Uterus (tissue), 4 donors: ENCODE data around the gene IGFLR1. TPM values are rescaled to one million over a fixed set of nuclear protein-coding genes. Genes with fewer than 3 reads are reported as not detected.
"Not testable (repeated sequence)": the region's sequence is repeated elsewhere in the genome, so short reads cannot be mapped to it uniquely, and the experiment has no call there.

ENCODE experiments used
- DNase-seq, 2 donors: peaks; one replicate each; pipeline ENCODE4 v3.0.0-alpha.2; 2019 to 2020
- H3K27ac ChIP-seq, 2 donors: fragments of 200-600 bp; sonication (generic); 1 replicate in 1 of 2; 2 replicates in 1 of 2; pipeline ENCODE4 v1.5.1; 2016 to 2018
- H3K27me3 ChIP-seq, 2 donors: fragments of 200-600 bp; sonication (generic); one replicate each; pipeline ENCODE4 v1.5.1; 2018 to 2019; ENCODE audit warnings: control low read depth in 1 of 2
- H3K36me3 ChIP-seq, 2 donors: fragments of 200-600 bp; sonication (generic); one replicate each; pipeline ENCODE4 v1.5.1; 2019; ENCODE audit warnings: control low read depth in 1 of 2
- H3K4me1 ChIP-seq, 2 donors: fragments of 200-600 bp; sonication (generic); one replicate each; pipeline ENCODE4 v1.5.1; 2018 to 2019; ENCODE audit warnings: control low read depth in 1 of 2
- H3K4me3 ChIP-seq, 2 donors: fragments of 200-600 bp; sonication (generic); 1 replicate in 1 of 2; 2 replicates in 1 of 2; pipeline ENCODE4 v1.5.1; 2018 to 2019; ENCODE audit warnings: mild to moderate bottlenecking in 1 of 2
- H3K9me3 ChIP-seq, 2 donors: fragments of 200-600 bp; sonication (generic); one replicate each; pipeline ENCODE4 v1.5.1; 2019; ENCODE audit warnings: control low read depth in 1 of 2
- POLR2A ChIP-seq, 2 donors: fragments of 450-650 bp; IDR thresholded peaks; one replicate each; pipeline ENCODE4 v1.6.1; 2016; ENCODE audit warnings: antibody characterized with exemption in 2 of 2, mild to moderate bottlenecking in 1 of 2, moderate library complexity in 1 of 2
- intact Hi-C: fragments of 100-400 bp; cut with DNase I; formaldehyde crosslinking; loops from one replicate; pipeline ENCODE4 v1.15.1; 2023; ENCODE audit warnings: low total_unique reads
- total RNA-seq, 4 donors: library from RNA; depleted of rRNA in 3 of 4; stranded (reverse); fragments of >200 nt in 3 of 4; gene quantifications; one replicate each; pipeline versions ENCODE4 v1.1.0 to v1.2.4, GENCODE V29; 2014 to 2023
- TF ChIP-seq, protein P1 (sequence below), 4 experiments: fragments of 200-600 bp in 2 of 4; fragments of 450-650 bp in 2 of 4; sonication (generic) in 2 of 4; IDR thresholded peaks; one replicate each; pipeline ENCODE4 v1.5.1; 2016 to 2019; ENCODE audit warnings: antibody characterized with exemption in 4 of 4, mild to moderate bottlenecking in 2 of 4, moderate library complexity in 1 of 4
- donor health status: DM: yes; HTN: yes; CAD: no.

Gene IGFLR1
- total RNA-seq, 4 donors from 2014 or later, result 0.77 to 5.3 (median 2.2) TPM

DNA sequence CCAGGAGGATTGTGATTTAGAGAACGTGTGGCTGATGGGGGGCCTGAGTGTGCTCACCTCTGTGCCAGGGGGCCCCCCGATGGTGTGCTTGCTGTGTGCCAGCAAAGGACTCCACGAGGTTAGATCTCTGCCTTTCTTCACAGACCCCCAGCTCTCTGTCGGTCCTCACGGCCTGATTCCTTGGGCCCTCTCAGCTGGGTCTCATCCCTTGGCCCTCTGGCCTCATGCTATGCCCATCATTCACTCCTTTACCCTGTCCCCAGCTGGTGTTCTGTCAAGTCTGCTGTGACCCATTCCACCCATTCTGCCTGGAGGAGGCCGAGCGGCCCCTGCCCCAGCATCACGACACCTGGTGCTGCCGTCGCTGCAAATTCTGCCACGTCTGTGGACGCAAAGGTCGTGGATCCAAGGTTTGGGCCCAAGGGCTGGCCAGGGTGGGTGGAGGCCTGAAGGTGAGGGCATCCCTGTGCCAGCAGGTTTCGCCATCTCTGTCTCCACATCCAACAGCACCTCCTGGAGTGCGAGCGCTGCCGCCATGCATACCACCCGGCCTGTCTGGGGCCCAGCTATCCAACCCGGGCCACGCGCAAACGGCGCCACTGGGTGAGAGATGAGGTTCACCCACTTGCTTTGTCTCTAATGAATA, 16.9 kb downstream of the IGFLR1 start:
- Histone ChIP-seq H3K36me3 (no peaks in the 10 kb centered on the region), H3K27ac (no peak overlapping the region), H3K27me3 (no peaks in the 10 kb centered on the region), H3K4me3 (no peak overlapping the region), H3K9me3 (no peaks in the 10 kb centered on the region), H3K4me1 (no peaks in the 10 kb centered on the region)
- TF ChIP-seq POLR2A (IDR thresholded peaks at IDR 0.05), result no peak
- intact Hi-C loops, result no loop called here
- DNase-seq, result no peak

DNA sequence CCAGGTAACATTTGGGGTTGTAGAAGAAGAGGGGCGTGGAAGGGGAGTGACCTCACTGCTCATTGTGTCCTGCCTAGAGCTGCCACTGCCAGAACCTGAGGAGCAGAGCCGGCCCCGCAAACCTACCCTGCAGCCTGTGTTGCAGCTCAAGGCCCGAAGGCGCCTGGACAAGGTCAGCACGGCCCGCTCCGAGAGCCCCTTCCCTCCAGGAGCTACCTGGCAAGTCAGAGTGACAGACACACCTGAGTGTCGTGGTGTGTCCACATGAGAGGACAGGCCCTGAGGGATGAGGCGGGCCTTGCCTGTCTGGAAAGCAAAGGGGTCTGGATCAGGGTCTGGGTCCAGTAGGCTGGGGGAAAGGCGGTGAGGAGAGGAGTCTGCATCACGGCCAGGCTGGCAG, 17.7 kb downstream of the IGFLR1 start:
- Histone ChIP-seq H3K9me3 (no peaks in the 10 kb centered on the region), H3K36me3 (no peaks in the 10 kb centered on the region), H3K27me3 (no peaks in the 10 kb centered on the region), H3K4me1 (no peaks in the 10 kb centered on the region), H3K27ac (no peak overlapping the region), H3K4me3 (no peak overlapping the region)
- no peak for TF ChIP-seq POLR2A (IDR thresholded peaks at IDR 0.05)
- TF ChIP-seq, protein P1, sequence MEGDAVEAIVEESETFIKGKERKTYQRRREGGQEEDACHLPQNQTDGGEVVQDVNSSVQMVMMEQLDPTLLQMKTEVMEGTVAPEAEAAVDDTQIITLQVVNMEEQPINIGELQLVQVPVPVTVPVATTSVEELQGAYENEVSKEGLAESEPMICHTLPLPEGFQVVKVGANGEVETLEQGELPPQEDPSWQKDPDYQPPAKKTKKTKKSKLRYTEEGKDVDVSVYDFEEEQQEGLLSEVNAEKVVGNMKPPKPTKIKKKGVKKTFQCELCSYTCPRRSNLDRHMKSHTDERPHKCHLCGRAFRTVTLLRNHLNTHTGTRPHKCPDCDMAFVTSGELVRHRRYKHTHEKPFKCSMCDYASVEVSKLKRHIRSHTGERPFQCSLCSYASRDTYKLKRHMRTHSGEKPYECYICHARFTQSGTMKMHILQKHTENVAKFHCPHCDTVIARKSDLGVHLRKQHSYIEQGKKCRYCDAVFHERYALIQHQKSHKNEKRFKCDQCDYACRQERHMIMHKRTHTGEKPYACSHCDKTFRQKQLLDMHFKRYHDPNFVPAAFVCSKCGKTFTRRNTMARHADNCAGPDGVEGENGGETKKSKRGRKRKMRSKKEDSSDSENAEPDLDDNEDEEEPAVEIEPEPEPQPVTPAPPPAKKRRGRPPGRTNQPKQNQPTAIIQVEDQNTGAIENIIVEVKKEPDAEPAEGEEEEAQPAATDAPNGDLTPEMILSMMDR (IDR thresholded peaks at IDR 0.05), result no peak
- intact Hi-C loops, result no loop called here
- DNase-seq, result no peak

DNA sequence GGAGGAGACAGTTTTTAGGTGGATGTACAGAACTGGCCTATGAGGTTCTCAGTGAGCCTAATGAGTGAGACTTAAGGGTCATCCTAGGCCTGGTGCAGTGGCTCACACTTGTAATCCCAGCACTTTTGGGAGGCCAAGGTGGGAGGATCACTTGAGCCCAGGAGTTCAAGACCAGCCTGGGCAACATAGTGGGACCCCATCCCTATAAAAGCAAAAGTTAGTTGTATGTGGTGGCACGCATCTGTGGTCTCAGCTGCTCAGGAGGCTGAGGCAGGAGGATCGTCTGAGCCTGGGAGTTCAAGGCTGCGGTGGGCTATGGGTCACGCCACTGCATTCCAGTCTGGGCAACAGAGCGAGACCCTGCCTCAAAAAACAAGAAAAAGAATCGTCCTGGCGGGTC, 18.1 kb downstream of the IGFLR1 start:
- H3K4me1 ChIP-seq, intact Hi-C loops, DNase-seq, H3K36me3 ChIP-seq, H3K27ac ChIP-seq, H3K27me3 ChIP-seq, H3K9me3 ChIP-seq, H3K4me3 ChIP-seq: not testable (repeated sequence)

DNA sequence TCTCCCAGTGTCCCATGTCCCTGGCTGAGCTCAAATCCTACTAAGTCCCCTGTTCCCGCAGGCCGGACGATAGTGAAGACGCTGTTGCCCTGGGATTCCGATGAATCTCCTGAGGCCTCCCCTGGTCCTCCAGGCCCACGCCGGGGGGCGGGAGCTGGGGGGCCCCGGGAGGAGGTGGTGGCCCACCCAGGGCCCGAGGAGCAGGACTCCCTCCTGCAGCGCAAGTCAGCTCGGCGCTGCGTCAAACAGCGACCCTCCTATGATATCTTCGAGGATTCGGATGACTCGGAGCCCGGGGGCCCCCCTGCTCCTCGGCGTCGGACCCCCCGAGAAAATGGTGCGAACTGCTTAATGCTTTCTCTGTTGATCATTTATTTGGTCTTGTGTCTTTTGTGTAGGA, 18.6 kb downstream of the IGFLR1 start:
- H3K27me3 ChIP-seq, result no peaks in the 10 kb centered on the region
- DNase-seq, result no peak
- no peaks in the 10 kb centered on the region for H3K9me3 ChIP-seq
- no peak for TF ChIP-seq POLR2A (IDR thresholded peaks at IDR 0.05)
- TF ChIP-seq, protein P1 (IDR thresholded peaks at IDR 0.05), result no peak
- intact Hi-C loops, result no loop called here
- no peaks in the 10 kb centered on the region for H3K36me3 ChIP-seq
- no peak overlapping the region for H3K27ac ChIP-seq
- H3K4me3 ChIP-seq, result no peak overlapping the region
- H3K4me1 ChIP-seq, result no peaks in the 10 kb centered on the region

DNA sequence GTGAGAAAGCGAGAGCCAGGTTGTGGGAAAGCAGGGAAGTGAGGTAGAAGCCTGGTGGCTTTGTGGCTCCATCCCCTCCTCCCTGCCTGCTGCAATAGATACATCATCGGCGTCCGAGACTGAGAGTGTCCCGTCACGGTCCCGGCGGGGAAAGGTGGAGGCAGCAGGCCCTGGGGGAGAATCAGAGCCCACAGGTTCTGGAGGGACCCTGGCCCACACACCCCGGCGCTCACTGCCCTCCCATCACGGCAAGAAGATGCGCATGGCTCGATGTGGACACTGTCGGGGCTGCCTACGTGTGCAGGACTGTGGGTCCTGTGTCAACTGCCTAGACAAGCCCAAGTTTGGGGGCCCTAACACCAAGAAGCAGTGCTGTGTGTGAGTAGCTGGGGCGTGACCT, 19.4 kb downstream of the IGFLR1 start:
- TF ChIP-seq POLR2A (IDR thresholded peaks at IDR 0.05), result no peak
- TF ChIP-seq, protein P1 (IDR thresholded peaks at IDR 0.05), result no peak
- H3K4me1 ChIP-seq, result no peaks in the 10 kb centered on the region
- H3K27me3 ChIP-seq, result no peaks in the 10 kb centered on the region
- intact Hi-C loops, result no loop called here
- no peak for DNase-seq
- H3K27ac ChIP-seq, result no peak overlapping the region
- H3K9me3 ChIP-seq, result no peaks in the 10 kb centered on the region
- no peak overlapping the region for H3K4me3 ChIP-seq
- H3K36me3 ChIP-seq, result no peaks in the 10 kb centered on the region

DNA sequence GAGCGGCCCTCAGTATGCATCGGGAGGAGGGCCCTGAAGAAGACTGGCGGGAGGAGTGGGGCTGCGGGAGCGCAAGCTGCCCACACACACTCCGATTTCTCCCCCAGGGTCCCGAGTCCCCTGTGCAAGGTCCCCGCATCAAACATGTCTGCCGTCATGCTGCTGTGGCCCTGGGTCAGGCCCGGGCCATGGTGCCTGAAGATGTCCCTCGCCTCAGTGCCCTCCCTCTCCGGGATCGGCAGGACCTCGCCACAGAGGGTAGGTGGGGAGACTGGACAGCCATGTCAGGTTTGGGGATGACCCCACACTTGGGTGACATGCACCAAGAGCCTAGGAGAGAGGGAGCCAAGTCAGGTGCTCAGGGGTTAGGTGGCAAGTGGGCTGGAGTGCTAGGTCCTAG, 19.8 kb downstream of the IGFLR1 start:
- intact Hi-C loops, result no loop called here

More for the DNA sequence above, 19.8 kb downstream of the IGFLR1 start:
- no peak for DNase-seq
- no peak for TF ChIP-seq POLR2A (IDR thresholded peaks at IDR 0.05)
- TF ChIP-seq, protein P1 (IDR thresholded peaks at IDR 0.05), result no peak
- no peak overlapping the region for H3K27ac ChIP-seq
- no peaks in the 10 kb centered on the region for H3K4me1 ChIP-seq
- H3K9me3 ChIP-seq, result no peaks in the 10 kb centered on the region
- no peak overlapping the region for H3K4me3 ChIP-seq
- no peaks in the 10 kb centered on the region for H3K36me3 ChIP-seq
- no peaks in the 10 kb centered on the region for H3K27me3 ChIP-seq
